Measurements from ENCODE around the gene ESAM.

Gene ESAM

DNA sequence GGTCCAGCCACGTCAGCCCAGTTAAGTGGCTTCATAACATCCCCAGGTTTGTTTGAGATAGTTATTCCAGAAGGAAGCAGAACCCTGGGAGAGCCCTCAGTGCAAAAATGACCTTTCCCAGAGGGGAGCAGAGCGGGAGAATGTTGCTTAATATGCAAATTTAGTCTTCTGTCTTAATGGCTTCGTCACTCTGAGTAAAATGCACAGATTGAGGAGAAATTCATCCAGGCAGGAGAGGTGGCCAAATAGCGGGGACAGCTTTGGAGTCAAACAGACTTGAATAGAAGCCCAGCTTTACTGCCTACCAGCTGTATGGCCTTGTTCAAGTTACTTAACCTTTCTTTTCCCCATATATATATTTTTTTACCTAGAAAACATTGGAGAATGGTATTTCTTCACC, 34.6 kb downstream of the ESAM start:
- no peak for DNase-seq

DNA sequence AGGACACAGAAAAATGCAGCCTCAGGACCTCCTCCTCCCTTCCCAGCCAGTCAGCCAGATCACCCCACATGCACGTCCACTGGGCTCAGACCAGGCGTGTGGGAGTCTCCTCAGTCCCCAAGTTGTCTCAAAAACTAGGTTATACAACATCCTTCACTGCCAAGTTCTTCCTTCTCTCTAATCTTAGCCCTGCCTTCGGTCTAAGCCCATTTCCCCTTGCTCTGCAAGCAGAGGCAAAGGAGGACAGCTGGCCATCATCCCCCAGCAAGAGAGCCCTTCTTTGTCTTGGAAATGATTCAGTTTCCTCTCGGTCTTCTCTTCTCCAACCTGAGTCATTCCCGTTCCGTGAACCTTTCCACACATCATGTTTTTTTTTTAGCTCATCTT, 36.4 kb downstream of the ESAM start:
- DNase-seq, result no peak

DNA sequence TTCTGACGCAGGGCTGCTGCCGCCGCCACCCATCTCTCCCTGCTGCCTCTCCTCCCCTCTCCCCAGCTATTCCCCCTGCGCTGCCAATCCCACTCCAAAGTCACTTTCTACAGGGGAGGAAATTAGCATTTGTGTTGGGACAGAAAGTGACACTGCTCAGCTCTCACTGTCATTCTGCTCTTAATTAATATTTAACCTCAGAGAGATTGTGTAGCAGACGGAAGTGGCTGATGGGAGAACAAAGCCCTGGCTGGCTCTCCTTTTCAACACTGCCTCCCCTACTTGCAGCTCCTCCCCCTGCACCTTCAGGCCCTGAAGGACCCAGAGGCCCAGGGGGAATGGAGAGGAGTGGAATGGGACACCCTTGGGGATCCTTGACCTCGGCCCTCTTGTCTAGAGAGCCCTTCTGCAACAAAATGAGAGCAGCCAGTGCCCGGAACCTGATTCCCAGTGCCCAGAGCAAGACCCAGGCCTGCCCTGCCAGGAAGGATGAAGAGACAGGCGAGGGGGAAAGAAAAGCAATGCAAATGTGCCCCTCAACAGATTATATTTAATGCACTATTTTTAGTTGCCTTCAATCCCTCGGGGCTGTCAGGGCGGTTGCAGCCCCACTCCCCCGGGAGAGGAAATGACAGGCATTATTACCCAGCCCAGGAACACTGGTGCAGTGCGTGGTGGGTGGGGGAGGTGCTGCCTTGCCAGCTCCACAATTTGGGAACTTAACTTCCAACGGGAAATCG, 36.9 kb downstream of the ESAM start:
- DNase-seq, result no peak

- DNase-seq, result no peak
Measured at GRCh38 chr11:124722176-124722575, 39.9 kb downstream of the ESAM start.

- no peak for DNase-seq
Measured at GRCh38 chr11:124719534-124719933, 42.6 kb downstream of the ESAM start.

- DNase-seq, result no peak
Measured at GRCh38 chr11:124718801-124719200, 43.3 kb downstream of the ESAM start.

DNA sequence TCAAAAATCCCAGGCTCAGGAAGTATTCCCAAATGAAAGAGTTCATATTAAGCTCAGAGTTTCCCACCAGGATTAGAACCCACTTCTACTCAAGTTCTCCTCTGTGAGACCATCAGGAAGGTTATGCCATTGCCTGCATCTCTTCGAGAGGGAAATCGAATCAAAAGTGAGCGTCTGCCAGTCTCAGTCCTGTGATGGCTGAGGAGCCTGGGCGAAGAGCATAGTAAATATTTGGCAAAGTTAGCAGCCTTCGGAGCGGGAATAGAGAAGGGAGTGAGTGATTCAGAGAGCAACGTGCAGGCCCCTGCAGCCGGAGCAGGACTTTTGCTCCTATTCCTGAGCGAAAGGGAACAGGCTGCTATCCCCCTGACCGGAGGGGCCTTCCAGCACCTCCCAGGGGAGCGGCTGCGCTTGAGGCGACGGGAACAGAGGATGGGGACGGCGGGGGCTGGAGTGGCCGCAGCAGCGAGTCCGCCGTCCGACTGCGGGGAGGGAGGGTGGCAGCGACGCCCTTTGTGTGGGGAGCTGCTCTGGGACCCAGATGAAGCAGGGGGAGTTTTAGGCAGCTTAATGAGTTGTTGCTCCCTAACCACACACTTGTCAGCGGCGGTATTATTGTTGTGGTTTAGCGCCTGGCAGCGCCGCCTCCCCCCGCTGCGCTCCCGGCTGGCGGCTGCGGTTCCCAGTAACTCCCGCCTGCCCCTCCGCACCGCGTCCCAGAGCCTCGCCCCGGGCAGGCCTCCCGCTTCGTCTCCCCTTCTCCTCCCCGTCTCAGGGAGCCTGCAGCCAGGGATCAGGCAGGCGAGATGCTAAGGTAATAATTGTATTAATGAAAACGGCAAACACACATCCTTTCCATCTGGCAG, 44.1 kb downstream of the ESAM start:
- no peak for DNase-seq

DNA sequence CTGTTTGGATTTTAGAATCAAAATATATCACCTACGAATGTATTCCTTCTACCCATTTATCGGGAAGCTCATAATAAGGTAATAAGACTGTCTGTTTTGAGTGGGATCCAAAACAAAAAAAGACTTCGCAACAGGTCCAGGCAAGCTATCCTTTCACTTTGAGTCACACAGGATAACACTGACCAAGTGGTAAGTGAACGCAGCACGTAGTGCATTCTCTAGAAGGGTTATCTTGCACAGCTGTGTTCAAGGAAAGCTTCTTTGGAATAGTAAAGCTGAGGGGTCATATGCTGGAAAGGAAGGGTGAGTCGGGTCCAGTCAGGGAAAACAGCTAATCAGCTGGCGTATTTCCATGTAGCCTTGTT, 44.7 kb downstream of the ESAM start:
- DNase-seq, result no peak

GRCh38 chr11:124716591-124716990, 45.5 kb downstream of the ESAM start:
- no peak for DNase-seq

DNA sequence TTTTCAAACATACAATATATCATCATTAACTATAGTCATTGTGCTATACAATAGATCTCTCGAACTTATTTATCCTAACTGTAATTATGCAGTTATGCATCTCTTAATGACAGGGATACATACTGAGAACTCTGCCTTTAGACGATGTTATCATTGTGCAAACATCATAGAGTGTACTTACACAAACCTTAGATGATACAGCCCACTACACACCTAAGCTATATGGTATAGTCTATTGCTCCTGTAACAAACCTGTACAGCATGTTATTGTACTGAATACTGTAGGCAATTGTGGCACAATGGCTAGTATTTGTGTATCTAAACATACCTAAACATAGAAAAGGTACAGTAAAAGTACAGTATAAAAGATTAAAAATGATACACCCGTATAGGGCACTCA, 49.7 kb downstream of the ESAM start:
- DNase-seq, result no peak

DNA sequence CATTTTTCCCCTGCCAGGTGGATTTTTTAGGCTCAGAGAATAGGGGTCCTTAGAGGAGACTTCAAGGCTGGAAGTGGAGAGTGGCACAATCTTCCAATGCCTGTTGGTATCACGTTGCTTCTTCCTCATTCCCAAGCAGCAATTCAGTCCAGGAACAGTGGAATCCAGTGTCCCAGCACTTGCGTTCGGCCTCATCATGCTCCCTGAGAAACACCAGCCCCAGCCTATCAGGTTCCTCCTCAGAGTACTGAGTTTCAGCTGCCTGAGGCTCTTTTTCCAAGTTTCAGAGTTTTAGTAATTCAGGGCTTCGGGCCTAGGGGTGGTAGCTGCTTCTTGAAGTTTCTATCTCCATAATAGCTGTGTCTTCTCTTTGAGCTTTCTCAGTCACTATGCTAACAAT, 54.3 kb downstream of the ESAM start:
- DNase-seq, result no peak

All from activated naive CD4-positive, alpha-beta T cell (primary cell).